Measurements from ENCODE around the gene STK32C.
A peak's percentile ranks its signal among the peaks of the same experiment; 100 is the strongest.
"Not testable (repeated sequence)": the region's sequence is repeated elsewhere in the genome, so short reads cannot be mapped to it uniquely, and the experiment has no call there.

The STK32C gene

GRCh38 chr10:132169031-132169765, 138.6 kb downstream of the STK32C start:
- DNase-seq (ENCODE audit: low spot score): no peak

- no peak for DNase-seq (ENCODE audit: low spot score)
Observed at GRCh38 chr10:132168571-132169030, 139.1 kb downstream of the STK32C start.

GRCh38 chr10:132167976-132168375, 139.8 kb downstream of the STK32C start:
- no peak for DNase-seq (ENCODE audit: low spot score)

GRCh38 chr10:132167041-132167674, 140.6 kb downstream of the STK32C start:
- DNase-seq (ENCODE audit: low spot score): no peak

GRCh38 chr10:132166216-132166950, 141.4 kb downstream of the STK32C start:
- no peak for DNase-seq (ENCODE audit: low spot score)

- no peak for DNase-seq (ENCODE audit: low spot score)
Observed at GRCh38 chr10:132165416-132165980, 142.3 kb downstream of the STK32C start.

GRCh38 chr10:132164761-132165278, 142.9 kb downstream of the STK32C start:
- DNase-seq (ENCODE audit: low spot score): no peak

GRCh38 chr10:132163826-132164515, 143.8 kb downstream of the STK32C start:
- DNase-seq (ENCODE audit: low spot score): no peak

GRCh38 chr10:132163278-132163765, 144.4 kb downstream of the STK32C start:
- DNase-seq (ENCODE audit: low spot score): peak; percentile 37

- no peak for DNase-seq (ENCODE audit: low spot score)
Observed at GRCh38 chr10:132162590-132163277, 145.0 kb downstream of the STK32C start.

- DNase-seq (ENCODE audit: low spot score): no peak
Observed at GRCh38 chr10:132162021-132162531, 145.7 kb downstream of the STK32C start.

- not testable (repeated sequence) for DNase-seq (ENCODE audit: low spot score)
Observed at GRCh38 chr10:132160834-132161622, 146.7 kb downstream of the STK32C start.

- DNase-seq (ENCODE audit: low spot score): not testable (repeated sequence)
Observed at GRCh38 chr10:132160231-132160630, 147.5 kb downstream of the STK32C start.

GRCh38 chr10:132159302-132160230, 148.2 kb downstream of the STK32C start:
- not testable (repeated sequence) for DNase-seq (ENCODE audit: low spot score)

- DNase-seq (ENCODE audit: low spot score): no peak
Observed at GRCh38 chr10:132158823-132159222, 148.9 kb downstream of the STK32C start.

GRCh38 chr10:132158122-132158741, 149.5 kb downstream of the STK32C start:
- no peak for DNase-seq (ENCODE audit: low spot score)

Measured in LoVo (cell line).